IPS-18c (cell line): ENCODE data around the gene MLST8.

ENCODE experiments used
- H3K4me3 ChIP-seq: 2 replicates; pipeline ENCODE4 v1.7.0; 2013; ENCODE audit warnings: low read depth, mild to moderate bottlenecking, low read length, moderate library complexity; ENCODE audit not compliant: insufficient read depth
- H3K9me3 ChIP-seq: one replicate; pipeline ENCODE4 v1.6.1; 2013; ENCODE audit warnings: mild to moderate bottlenecking, low read length, moderate library complexity; ENCODE audit not compliant: control insufficient read depth, insufficient read depth

The MLST8 gene, protein sequence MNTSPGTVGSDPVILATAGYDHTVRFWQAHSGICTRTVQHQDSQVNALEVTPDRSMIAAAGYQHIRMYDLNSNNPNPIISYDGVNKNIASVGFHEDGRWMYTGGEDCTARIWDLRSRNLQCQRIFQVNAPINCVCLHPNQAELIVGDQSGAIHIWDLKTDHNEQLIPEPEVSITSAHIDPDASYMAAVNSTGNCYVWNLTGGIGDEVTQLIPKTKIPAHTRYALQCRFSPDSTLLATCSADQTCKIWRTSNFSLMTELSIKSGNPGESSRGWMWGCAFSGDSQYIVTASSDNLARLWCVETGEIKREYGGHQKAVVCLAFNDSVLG

DNA sequence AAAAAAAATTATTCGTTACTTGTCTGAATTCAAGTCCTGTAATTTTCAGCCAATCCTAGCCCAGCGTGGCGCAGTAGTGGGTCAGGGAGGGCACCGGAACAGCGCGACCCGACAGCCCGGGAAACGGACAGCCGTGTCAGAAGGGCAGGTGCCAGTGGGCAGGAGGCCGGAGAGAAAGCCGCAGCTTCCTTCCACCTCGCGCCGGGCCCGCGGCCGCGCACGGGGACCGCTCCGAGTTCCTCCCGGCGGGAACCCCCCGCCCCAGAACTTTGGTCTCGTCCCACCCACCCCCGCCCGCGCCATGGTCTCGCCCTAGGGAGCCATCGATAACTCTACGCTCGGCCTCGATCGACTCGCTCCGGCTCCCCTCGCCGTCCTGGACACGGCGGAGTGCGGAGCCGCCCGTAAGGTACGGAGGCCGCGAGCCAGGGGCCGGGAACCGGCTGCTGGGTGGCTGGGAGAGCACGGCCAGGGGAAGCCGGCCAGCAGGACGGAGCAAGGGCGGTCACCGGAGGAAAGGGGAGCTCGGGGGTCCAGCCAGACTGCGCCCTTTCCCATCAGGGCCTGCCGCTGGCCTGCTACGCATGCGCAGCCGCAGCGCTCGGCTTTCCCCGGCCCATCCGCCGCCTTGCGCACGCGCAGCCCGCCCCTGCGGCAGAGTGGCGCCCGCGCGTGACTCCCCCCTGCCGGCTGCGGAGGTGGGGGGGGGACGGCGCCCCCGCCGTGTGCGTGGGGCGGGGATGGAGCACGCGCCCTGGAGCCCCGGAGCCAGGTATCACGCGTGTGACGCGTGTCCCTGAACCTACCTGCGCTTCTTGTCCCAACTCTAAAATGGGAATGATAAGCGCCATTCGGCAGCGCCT, at the start of gene MLST8:
MLST8 (plus strand) TSS at position 351 of the 863 bp plus-strand sequence. CDS start 632 bp downstream, outside the sequence.
- no peaks in the 10 kb centered on the region for H3K9me3 ChIP-seq
- peak within 1 kb of the TSS; percentile 100 for H3K4me3 ChIP-seq

DNA sequence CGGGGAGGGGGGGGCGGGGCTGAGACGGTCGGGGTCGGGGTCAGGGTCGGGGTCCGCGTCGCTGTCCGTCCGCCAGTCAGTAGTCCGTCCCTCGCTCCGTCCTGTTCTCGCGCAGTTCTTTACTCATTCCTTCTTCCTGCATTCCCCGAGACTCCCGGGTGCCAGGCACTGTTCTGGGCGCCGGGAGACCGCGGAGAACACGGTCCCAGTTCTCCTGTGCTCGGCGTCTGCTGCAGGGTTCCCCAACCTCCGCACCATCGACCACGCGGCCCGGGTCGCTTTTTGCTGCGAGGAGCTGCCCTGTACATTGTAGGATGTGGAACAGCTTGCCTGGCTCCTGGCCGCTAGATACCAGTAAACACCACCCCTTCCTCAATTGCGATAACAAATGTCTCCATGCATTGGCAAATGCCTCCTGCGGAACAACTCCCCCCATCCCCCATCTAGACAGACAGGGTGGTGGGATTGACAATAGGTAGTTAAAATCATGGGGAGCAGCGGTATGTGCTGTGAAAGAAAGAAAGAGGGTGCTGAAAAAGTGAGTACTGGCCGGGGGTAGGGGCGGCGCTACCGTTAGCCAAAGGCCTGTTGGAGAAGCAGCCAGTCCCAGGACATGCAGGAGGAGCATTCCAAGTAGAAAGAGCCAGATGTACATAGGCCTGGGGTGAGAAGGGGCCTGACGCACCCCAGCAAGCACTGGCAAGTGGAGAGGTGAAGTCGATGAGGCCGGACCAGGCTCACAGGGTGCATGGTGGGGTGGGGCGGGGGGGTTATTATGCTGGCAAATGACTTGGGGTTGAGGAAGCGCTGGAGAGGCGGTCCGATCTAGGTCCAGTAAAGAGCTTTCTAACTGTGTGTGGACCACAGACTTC, 49.0 kb upstream of the MLST8 start:
- Histone ChIP-seq H3K4me3 (peak overlapping the region; percentile 91), H3K9me3 (peaks cover 4% of the 10 kb centered on the region)

DNA sequence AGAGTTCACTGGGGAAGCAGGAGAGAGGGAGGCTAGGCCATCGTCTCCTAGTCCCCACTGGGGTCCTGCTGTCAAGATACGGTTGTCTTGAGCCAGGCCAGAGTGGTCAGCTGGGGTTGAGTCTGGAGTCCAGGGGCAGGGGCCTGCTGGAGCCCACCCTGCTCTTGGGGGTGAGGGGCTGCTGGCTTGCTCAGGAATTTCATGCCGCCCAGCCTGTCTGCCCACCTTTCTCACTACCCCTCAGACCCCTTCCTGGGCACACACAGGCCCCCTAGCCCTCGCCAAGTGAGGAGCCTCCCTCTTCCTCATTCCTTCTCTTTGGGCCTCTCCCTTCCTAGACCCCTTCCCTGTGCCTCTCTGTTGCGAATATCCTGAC, 48.4 kb upstream of the MLST8 start:
- Histone ChIP-seq H3K9me3 (peaks cover 4% of the 10 kb centered on the region), H3K4me3 (peak overlapping the region; percentile 91)

DNA sequence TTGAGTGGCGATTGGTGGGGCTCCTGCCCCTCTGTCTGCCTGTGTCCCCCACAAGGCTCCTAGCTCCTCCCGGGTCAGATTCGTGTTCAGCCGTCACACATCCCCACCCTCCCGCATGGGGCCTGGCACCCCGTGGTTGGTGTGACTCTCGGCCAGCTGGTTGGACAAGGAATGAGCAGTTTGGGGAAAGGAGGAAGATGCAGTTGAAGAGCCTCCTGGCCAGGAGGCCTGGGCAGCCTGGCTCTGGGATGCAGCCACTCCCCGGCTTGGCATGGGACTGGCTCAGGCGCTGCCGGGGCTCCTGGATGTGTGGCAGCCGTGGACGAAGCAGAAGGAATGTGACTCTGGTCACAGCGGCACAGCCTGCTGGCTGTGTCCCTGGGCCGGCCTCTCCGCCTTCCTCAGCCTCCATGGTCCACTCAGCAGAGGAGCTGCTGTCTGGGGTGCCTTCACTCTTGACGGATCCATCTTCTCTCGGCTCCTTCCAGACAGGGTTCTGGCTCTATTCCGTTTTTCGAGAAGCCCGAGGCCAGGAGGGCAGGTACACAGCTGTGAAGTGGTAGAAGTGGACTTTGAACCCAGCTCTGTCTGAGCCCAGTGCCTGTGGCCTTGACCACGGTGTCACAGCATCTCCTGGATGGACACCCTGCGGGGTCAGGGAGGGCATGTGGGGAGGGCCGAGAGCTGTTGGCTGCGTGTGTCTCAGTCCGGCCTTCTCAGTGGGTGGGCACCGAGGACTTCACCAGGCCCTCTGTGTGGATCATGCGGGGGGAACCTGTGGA, 47.6 kb upstream of the MLST8 start:
- H3K9me3 ChIP-seq, result peaks cover 4% of the 10 kb centered on the region
- no peak overlapping the region; the same call in 1 of the 2 replicates for H3K4me3 ChIP-seq

DNA sequence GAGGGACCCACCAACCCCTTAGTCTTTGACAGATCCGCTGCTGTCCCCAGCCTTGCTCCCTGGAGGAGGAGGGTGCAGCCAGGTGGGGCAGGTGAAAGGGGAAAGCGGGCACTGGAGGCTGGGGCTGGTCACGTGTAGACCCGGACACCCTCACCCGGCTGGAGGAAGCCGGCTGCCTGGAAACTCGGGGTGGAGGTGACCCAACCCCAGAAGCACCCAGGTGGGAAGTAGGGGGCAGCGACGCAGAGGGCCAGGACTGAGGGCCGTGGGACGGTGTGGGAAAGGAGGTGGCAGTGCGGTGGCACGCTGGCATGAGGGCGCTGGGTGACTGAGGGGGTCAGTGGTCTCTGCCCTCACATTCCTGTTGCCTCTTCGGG, 47.0 kb upstream of the MLST8 start:
- peaks cover 4% of the 10 kb centered on the region for H3K9me3 ChIP-seq
- H3K4me3 ChIP-seq, result no peak overlapping the region

DNA sequence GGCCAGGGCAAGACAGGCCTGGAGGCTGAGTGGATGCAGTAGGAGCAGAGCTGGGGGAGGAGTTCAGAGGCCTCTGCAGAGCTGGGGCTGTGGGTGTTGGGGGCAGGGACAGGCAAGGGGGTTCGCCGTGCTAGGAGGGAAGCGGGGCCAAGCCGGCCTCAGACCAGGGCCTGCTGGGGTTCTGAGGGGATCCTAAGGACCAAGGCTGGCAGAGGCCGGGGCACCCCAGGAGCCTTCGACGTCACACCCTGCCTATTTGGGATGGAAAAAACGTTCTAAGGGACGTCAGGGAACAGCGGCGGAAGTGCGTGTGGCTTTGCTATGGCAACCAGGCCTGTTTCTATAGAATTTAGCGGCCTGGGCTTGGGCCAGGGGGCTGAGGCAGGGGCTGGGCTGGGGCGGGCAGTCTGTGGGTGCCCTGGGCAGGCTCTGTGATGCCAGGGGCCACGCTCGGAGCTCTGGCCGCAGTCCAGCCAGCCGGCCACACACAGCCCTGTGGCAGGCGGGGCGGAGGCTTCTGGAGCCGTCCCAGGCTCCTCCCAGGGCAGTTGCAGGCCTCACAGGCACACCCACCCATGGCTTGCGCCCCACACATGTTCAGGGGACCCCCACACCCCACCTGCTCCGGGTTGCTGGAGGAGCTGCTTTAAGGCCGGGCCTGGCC, 45.9 kb upstream of the MLST8 start:
- no peaks in the 10 kb centered on the region for H3K9me3 ChIP-seq
- H3K4me3 ChIP-seq, result no peak overlapping the region

DNA sequence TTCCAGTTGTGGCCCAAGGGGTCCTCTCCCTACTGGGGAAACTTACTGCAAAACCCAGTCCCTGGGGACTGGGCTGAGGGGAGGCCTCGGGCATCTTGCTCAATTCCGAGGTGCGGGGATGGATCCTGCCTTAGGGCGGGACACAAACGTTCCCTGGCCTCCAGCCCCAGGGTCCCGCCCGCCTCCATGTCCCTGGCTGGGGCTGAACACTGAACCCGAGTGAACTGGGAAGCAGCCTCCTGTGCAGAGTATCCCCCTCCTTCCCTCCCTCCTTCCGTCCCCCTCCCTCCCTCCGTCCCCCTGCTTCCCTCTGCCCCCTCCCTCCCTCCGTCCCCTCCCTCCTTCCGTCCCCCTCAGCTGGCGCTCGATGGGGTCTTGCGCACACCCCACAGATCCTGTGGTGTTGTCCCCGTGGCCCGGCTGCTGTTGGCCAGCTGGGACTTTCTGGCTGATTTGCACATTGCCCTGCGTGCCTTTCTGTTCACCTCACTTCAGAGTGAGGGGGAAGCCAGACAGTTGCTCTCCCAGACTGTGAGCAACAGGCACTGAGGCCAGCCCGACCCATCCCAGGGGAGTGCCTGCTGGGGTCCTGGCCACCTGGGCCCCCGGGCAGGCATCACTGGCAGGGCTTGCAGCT, 44.2 kb upstream of the MLST8 start:
- H3K4me3 ChIP-seq, result no peak overlapping the region
- H3K9me3 ChIP-seq, result no peaks in the 10 kb centered on the region

DNA sequence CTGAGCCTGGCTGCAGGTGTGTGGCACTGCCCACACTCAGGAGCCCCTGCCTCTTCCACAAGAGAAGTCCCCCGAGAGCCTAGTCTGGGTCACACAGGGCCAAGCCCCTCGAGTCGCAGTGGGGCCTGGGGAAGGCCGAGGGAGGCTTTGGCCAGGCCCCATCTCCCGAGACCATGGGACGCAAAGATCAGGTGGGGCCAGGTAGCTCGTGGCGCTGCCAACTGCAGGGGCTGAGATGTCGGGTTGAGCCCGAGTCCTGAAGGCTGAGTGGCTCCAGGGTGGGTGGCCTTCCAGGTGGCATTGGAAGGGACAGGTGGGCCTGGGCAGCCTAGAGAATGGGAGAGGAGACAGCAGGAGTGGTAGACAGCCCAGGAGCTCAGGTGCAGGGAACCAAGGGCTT, 43.3 kb upstream of the MLST8 start:
- Histone ChIP-seq H3K9me3 (no peaks in the 10 kb centered on the region), H3K4me3 (no peak overlapping the region)

DNA sequence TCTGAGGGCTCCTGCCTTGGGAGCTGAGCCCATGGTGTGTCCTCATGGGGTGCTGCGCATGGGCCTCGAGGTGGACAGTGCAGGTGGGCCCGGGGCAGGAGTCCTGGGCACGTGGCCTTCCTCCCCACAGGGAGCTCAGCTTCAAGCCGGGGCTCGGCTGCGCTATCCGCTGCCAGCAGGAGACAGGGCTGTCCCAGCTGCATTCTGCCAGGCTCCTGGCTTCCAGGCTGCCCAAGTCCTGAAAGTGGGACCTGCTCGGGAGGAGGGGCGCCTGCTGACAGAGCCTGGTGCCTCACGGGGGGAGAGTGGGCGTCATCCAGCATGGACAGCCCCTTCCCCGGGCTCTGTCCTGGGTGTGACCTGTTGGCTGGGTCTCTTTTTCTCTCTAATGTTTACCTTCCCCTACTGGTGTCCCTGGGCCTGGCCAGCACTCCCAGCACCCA, 42.6 kb upstream of the MLST8 start:
- Histone ChIP-seq H3K4me3 (no peak overlapping the region), H3K9me3 (no peaks in the 10 kb centered on the region)

DNA sequence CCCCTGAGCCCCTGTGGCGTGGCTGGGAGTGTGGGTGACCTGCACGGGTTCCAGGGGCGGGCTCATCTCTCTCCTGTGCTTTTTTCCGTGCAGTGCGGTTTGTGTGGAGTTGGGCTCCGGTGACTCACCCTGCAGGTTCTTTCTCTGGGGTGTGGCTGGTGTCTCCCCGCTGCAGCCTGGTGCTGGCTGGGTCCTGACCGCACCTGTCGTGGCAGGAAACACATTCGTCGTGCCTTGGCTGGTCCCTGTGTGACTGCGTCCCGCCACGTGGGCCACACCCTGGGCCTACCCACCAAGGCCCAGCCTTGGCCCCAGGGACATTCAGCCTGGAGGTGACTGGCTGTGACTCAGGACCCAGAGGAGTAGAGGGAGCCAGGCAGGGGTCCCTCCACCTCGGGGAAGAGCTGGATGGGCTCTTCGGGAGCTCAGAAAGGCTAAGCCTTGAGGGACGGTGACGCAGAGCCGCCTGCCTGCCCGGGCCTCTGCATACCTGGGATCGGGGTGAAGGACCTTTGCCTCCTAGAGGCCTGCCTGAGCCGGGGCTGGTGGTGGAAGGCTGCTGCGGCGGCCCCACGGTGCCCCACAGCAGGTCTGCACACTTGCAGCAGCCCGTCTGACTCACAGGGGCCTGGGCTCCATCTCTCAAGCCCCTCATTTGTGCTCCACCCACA, 41.9 kb upstream of the MLST8 start:
- H3K4me3 ChIP-seq, result no peak overlapping the region
- H3K9me3 ChIP-seq, result no peaks in the 10 kb centered on the region

DNA sequence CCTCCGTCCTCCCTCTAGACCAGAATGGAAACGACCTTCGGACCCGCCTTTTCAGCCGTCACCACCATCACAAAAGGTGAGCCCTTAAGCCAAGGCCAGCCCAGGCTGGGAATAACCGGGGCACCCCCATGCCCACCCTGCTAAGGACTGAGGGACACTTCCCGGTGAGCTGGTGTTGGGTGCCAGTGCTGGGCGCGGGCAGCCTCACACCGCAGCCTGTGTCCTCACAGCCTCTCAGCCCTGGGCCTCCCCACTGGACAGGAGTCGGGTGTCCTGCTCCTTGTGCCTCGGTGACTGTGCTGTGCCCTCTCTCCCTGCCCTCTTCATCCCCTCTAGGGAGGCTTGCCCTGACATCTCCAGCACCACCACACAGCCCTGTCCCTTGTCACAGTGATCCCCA, 39.4 kb upstream of the MLST8 start:
- Histone ChIP-seq H3K9me3 (no peaks in the 10 kb centered on the region), H3K4me3 (no peak overlapping the region)

DNA sequence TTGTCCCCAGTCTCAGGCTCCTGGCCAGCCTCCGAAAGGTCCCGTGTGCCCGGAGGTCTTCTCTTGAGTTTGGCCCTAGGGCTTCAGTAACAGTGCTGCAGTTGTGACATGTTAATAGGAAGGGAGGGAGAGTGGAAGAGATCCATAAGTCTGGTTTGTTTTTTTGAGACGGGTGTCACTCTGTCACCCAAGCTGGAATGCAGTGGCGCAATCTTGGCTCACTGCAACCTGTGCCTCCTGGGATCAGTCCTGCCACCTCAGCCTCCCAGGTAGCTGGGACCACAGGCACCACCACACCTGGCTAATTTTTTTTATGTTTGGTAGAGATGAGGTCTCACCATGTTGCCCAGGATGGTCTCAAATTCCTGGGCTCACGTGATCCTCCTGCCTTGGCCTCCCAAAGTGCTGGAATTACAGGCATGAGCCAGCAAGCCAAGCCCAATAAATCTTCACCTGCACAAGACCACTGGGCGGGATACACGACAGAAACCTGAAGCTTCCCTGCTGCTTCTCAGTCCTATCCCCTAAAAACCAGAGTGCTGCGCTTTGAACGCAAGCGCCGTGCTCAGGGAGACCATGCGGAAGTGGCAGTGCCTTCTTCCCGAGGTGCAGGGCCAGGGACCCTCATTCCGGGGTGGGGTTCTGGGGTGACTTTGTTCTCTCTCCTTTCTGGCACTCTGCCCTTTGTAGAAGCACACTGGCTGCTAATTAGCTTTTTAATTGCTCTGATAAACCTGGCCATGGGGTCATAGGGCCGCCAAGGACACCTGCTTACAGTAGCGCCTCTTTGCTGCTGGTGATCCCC, 38.8 kb upstream of the MLST8 start:
- H3K4me3 ChIP-seq, result no peak overlapping the region
- no peaks in the 10 kb centered on the region for H3K9me3 ChIP-seq

DNA sequence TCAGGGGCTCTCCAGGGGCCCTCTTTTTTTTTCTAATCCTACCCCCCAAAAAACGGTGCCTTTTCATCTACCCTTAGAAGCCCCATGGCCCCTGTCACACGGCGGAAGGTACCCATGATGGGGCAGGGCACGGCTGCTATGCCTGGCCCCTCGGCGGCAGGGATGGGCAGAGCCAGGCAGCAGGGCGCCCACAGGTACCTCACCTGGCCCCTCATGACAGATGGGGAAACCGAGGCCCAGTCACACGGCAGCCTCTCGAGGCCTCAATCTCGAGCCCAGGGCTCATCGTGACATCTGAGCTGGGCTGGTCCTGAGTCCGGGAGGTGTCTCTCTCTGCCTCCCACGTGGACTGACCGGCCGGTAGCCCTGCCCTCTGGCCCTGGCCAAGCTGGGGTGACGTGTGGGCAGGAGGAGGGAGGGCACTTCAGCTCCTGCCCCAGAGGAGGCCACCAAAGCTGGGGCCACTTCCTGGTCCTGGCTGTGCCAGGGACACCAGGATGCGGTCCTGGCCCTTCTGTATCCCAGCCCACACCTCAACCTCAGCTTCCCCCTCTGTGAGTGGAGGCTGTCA, 38.1 kb upstream of the MLST8 start:
- Histone ChIP-seq H3K4me3 (no peak overlapping the region), H3K9me3 (no peaks in the 10 kb centered on the region)

DNA sequence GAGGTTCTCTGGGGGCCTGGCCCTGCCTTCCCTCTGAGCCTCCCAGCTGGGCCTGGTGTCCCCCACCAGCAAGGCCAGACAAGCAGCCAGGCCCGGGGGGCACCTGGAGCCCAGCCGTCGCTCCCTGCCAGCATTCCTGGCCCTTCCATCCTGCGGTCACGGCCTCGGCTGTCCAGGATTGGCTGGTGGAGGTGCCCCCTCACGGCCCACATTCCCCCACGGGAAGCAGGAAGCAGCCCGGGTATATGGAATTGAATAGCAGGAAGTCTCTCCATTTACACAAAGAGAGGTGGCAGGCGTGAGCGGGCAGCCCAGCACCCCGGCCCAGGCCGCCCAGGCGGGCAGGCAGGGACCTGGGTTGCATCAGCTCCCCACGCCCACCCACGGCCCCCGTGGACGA, 35.2 kb upstream of the MLST8 start:
- H3K4me3 ChIP-seq, result no peak overlapping the region

More for the DNA sequence above, 35.2 kb upstream of the MLST8 start:
- H3K9me3 ChIP-seq, result no peaks in the 10 kb centered on the region
